Tibial nerve (tissue), 4 donors: ENCODE results near the gene PHACTR1. TPM values are rescaled to one million over a fixed set of nuclear protein-coding genes. Genes with fewer than 3 reads are reported as not detected.

Experiments used
- DNase-seq, 2 donors: peaks; one replicate each; pipeline ENCODE4 v3.0.0-alpha.2; 2019; ENCODE audit warnings: low spot score in 2 of 2
- H3K27ac ChIP-seq, 4 donors: fragments of 200-600 bp; sonication (generic) in 3 of 4; one replicate each; pipeline ENCODE4 v1.5.1; 2017 to 2019; ENCODE audit warnings: mild to moderate bottlenecking in 1 of 4
- H3K27me3 ChIP-seq, 2 donors: fragments of 200-600 bp; sonication (generic) in 1 of 2; one replicate each; pipeline versions ENCODE4 v1.5.1 to v1.6.0; 2017 to 2019
- H3K36me3 ChIP-seq, 3 donors: fragments of 200-600 bp; sonication (generic); one replicate each; pipeline ENCODE4 v1.5.1; 2018 to 2019
- H3K4me1 ChIP-seq, 4 donors: fragments of 200-600 bp; sonication (generic) in 3 of 4; one replicate each; pipeline ENCODE4 v1.5.1; 2017 to 2019
- H3K4me3 ChIP-seq, 4 donors: fragments of 200-600 bp; sonication (generic) in 3 of 4; one replicate each; pipeline ENCODE4 v1.5.1; 2017 to 2019; ENCODE audit warnings: mild to moderate bottlenecking in 1 of 4, moderate library complexity in 1 of 4
- H3K9me3 ChIP-seq, 4 donors: fragments of 200-600 bp; sonication (generic) in 3 of 4; one replicate each; pipeline ENCODE4 v1.5.1; 2017 to 2019
- EP300 ChIP-seq, 2 donors: sonication (generic); formaldehyde crosslinking; IDR thresholded peaks; one replicate each; pipeline ENCODE4 v1.6.1; 2017; ENCODE audit warnings: antibody characterized with exemption in 2 of 2, mild to moderate bottlenecking in 1 of 2
- POLR2A ChIP-seq, 2 donors: fragments of 450-650 bp; IDR thresholded peaks; one replicate each; pipeline ENCODE4 v1.6.1; 2017; ENCODE audit warnings: antibody characterized with exemption in 2 of 2, mild to moderate bottlenecking in 2 of 2, moderate library complexity in 2 of 2
- WGBS, 2 donors: methylation state at CpG; one replicate each; pipeline ENCODE4 v1.1.5; 2018; 5-methylcytosine and 5-hydroxymethylcytosine counted together
- total RNA-seq, 4 donors: library from RNA; depleted of rRNA; stranded (reverse); fragments of >200 nt; gene quantifications; one replicate each; pipeline ENCODE4 v1.1.0, GENCODE V29; 2016
- TF ChIP-seq, protein P1 (sequence below), 5 experiments: fragments of 200-600 bp in 3 of 5; fragments of 450-650 bp in 2 of 5; sonication (generic) in 3 of 5; IDR thresholded peaks; one replicate each; pipeline ENCODE4 v1.5.1; 2016 to 2019; ENCODE audit warnings: antibody characterized with exemption in 5 of 5, mild to moderate bottlenecking in 3 of 5, moderate library complexity in 2 of 5

The PHACTR1 gene
- total RNA-seq, 4 donors from 2014 or later = 1.5 to 2.7 (median 1.6) TPM

DNA sequence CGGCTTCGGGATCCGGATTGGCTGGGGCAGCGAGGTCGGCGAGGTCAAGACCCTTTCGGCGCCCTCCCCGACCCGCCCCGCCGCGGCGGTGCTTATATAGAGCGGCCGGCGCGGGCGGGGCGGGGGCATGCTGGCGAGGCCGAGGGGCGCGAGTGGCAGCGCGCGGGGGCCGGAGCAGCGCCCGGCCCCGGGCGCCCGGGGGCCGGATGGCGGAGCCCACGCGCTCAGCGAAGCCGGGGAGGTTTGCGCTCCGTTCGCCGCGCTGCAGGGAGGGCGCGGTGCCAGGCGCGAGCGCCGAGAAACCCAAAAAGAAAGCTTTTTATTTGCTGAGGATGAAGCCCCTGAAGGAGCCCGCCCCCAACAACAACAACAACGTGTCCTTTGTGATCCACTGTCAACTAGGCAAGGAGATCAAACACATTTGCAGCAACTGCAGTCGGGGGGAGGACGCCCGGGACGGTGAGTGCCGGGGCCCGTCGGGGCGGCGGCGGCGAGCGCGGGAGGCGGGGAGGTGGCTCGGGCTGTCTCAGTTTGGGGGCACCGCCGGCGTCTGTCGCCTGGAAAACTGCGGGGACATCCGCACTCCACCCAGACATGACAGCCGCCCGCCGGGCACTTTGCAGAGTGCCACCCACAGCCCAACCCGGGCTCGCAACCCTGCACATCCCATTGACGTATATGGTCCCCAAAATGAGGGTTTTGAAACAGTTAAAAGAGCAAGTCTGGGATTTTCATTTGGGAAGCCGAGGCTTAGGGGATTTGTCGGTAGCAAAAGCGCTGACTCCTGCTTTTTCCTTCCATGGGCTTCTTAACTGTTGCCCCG lies 297.3 kb downstream of the PHACTR1 start:
- Histone ChIP-seq H3K36me3 (no peaks in the 10 kb centered on the region), H3K27ac (no peak overlapping the region), H3K4me3 (peak overlapping the region; percentile 25 to 57 (median 44)), H3K9me3 (no peaks in the 10 kb centered on the region), H3K27me3 (peaks cover 0 to 43% of the 10 kb centered on the region in 2 donors), H3K4me1 (peaks cover 0 to 27% (median 7%) of the 10 kb centered on the region in 4 donors)
- no peak for DNase-seq
- WGBS, 2 donors = 2 to 3% methylated on average over 35 to 46 of the region's 83 CpGs
- TF ChIP-seq, protein P1, sequence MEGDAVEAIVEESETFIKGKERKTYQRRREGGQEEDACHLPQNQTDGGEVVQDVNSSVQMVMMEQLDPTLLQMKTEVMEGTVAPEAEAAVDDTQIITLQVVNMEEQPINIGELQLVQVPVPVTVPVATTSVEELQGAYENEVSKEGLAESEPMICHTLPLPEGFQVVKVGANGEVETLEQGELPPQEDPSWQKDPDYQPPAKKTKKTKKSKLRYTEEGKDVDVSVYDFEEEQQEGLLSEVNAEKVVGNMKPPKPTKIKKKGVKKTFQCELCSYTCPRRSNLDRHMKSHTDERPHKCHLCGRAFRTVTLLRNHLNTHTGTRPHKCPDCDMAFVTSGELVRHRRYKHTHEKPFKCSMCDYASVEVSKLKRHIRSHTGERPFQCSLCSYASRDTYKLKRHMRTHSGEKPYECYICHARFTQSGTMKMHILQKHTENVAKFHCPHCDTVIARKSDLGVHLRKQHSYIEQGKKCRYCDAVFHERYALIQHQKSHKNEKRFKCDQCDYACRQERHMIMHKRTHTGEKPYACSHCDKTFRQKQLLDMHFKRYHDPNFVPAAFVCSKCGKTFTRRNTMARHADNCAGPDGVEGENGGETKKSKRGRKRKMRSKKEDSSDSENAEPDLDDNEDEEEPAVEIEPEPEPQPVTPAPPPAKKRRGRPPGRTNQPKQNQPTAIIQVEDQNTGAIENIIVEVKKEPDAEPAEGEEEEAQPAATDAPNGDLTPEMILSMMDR (IDR thresholded peaks at IDR 0.05) = no peak
- TF ChIP-seq POLR2A (IDR thresholded peaks at IDR 0.05) = no peak
- no peak for TF ChIP-seq EP300 (IDR thresholded peaks at IDR 0.05)

- Histone ChIP-seq H3K4me3 (peak overlapping the region; percentile 25 to 57 (median 44)), H3K4me1 (peaks cover 0 to 27% (median 7%) of the 10 kb centered on the region in 4 donors), H3K9me3 (no peaks in the 10 kb centered on the region), H3K27ac (no peak overlapping the region), H3K36me3 (no peaks in the 10 kb centered on the region), H3K27me3 (peaks cover 0 to 43% of the 10 kb centered on the region in 2 donors)
- TF ChIP-seq EP300 (IDR thresholded peaks at IDR 0.05) (no peak), POLR2A (IDR thresholded peaks at IDR 0.05) (no peak)
- DNase-seq = no peak
- 25 to 29% methylated on average over 30 to 36 of the region's 40 CpGs for WGBS, 2 donors
These were observed 298.2 kb downstream of the PHACTR1 start for GRCh38 chr6:13014504-13015378.

GRCh38 chr6:13015379-13015681 lies 298.8 kb downstream of the PHACTR1 start:
- no peak for DNase-seq
- TF ChIP-seq, protein P1 (IDR thresholded peaks at IDR 0.05) = no peak
- TF ChIP-seq EP300 (IDR thresholded peaks at IDR 0.05) (no peak), POLR2A (IDR thresholded peaks at IDR 0.05) (no peak)
- H3K36me3 ChIP-seq = no peaks in the 10 kb centered on the region
- H3K9me3 ChIP-seq = no peaks in the 10 kb centered on the region
- H3K27ac ChIP-seq = no peak overlapping the region
- H3K4me3 ChIP-seq = no peak overlapping the region
- 57 to 61% methylated on average over 3 of the region's 3 CpGs for WGBS, 2 donors
- H3K4me1 ChIP-seq = peaks cover 0 to 27% (median 7%) of the 10 kb centered on the region in 4 donors
- H3K27me3 ChIP-seq = peaks cover 0 to 38% of the 10 kb centered on the region in 2 donors

GRCh38 chr6:13024616-13025015 lies 308.0 kb downstream of the PHACTR1 start:
- Histone ChIP-seq H3K27ac (no peak overlapping the region), H3K9me3 (no peaks in the 10 kb centered on the region)
- 75 to 88% methylated on average over 2 of the region's 2 CpGs for WGBS, 2 donors

DNA sequence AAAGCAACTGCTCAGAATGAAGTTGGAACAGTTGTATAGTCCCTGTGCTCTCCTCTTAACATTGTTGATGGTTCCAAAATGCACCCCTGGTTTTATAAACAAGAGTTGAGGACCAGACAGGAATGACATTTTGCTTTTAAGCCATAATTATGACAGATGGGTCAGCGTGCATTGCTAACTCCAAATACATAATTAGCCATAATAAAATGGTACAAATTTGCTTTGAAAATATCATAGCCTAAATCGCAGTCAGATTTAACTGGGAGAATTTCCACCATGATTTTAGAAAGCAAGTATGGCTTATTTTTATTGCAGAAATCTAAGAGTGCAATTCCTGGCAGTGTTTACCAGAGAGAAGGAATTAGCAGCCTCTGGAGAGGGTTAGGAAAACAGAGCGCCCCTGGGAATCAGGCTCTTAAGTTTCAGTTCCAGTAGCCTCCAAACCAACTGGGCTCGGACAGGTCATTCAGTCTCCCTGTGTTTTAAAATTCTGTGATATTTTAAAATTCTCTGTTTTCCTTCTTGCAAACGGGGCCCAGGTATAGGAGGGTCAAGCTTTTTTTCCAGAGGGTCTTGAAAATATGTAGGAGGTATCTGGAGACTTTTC lies 309.4 kb downstream of the PHACTR1 start:
- no peak overlapping the region for H3K4me3 ChIP-seq
- TF ChIP-seq, protein P1 (IDR thresholded peaks at IDR 0.05) = no peak
- TF ChIP-seq POLR2A (IDR thresholded peaks at IDR 0.05) = no peak
- TF ChIP-seq EP300 (IDR thresholded peaks at IDR 0.05) = no peak
- H3K4me1 ChIP-seq = peaks cover 0 to 4% (median 0%) of the 10 kb centered on the region in 4 donors
- no peaks in the 10 kb centered on the region for H3K9me3 ChIP-seq
- 45 to 53% methylated on average over 5 of the region's 5 CpGs for WGBS, 2 donors
- H3K27me3 ChIP-seq = no peaks in the 10 kb centered on the region
- H3K27ac ChIP-seq = no peak overlapping the region
- H3K36me3 ChIP-seq = no peaks in the 10 kb centered on the region
- no peak for DNase-seq

More at GRCh38 chr6:13024616-13025015, 308.0 kb downstream of the PHACTR1 start:
- no peak overlapping the region for H3K4me3 ChIP-seq
- no peak for DNase-seq
- no peaks in the 10 kb centered on the region for H3K36me3 ChIP-seq
- no peaks in the 10 kb centered on the region for H3K27me3 ChIP-seq
- peaks cover 0 to 4% (median 0%) of the 10 kb centered on the region in 4 donors for H3K4me1 ChIP-seq
- TF ChIP-seq POLR2A (IDR thresholded peaks at IDR 0.05) (no peak), EP300 (IDR thresholded peaks at IDR 0.05) (no peak)
- TF ChIP-seq, protein P1 (IDR thresholded peaks at IDR 0.05) = no peak
